HFFc6 (cell line): Measurements from ENCODE around the gene CNDP2. TPM values are rescaled to one million over a fixed set of nuclear protein-coding genes. Genes with fewer than 3 reads are reported as not detected.

Source experiments
- DNase-seq: peaks from one replicate; pipeline ENCODE4 v3.0.0-alpha.2; 2018
- H3K27ac Mint-ChIP-seq: 2 replicates; pipeline ENCODE4 v1.8.0; 2020; ENCODE audit warnings: mild to moderate bottlenecking, mixed read lengths
- H3K27me3 Mint-ChIP-seq: 2 replicates; pipeline ENCODE4 v1.8.0; 2021; ENCODE audit warnings: mild to moderate bottlenecking, moderate library complexity, mixed read lengths; ENCODE audit not compliant: insufficient read depth
- H3K36me3 Mint-ChIP-seq: 2 replicates; pipeline ENCODE4 v1.8.0; 2021; ENCODE audit warnings: low read depth, mixed read lengths
- H3K4me1 Mint-ChIP-seq: 2 replicates; pipeline ENCODE4 v1.8.0; 2020; ENCODE audit warnings: low read depth, mixed read lengths
- H3K4me3 Mint-ChIP-seq: 2 replicates; pipeline ENCODE4 v1.8.0; 2020; ENCODE audit warnings: mild to moderate bottlenecking, moderate library complexity, mixed read lengths
- H3K9me3 Mint-ChIP-seq: 2 replicates; pipeline ENCODE4 v1.8.0; 2020; ENCODE audit warnings: mild to moderate bottlenecking, mixed read lengths
- long read RNA-seq: library from polyadenylated mRNA; unstranded; transcript quantifications from one replicate; pipeline ENCODE4 v2.0.0, GENCODE V29; 2019
- total RNA-seq, 6 experiments: library from RNA; stranded (reverse); fragmentation: NEBNext Ultra II Directional; extraction: Animal tissue kit (Norgen Biotek cat#: 25700); gene quantifications; 2 replicates in 1 of 6; 3 replicates in 5 of 6; pipeline ENCODE4 v1.2.3, GENCODE V29; 2021
- TF ChIP-seq, protein P1 (sequence below): fragments of 200-600 bp; sonication (generic); IDR thresholded peaks from 2 replicates; pipeline ENCODE4 v1.5.0; 2021; ENCODE audit warnings: antibody characterized with exemption, mild to moderate bottlenecking

CNDP2 gene
- total RNA-seq = 10 to 100 TPM; 79.7 to 95.4 (median 85.3) TPM
- long read RNA-seq, full-length matches to known transcripts = 84 of 108 reads
- long read RNA-seq, partial matches to known transcripts = 12 of 108 reads
- long read RNA-seq, other reads (novel, unspliced or antisense) = 12 of 108 reads

GRCh38 chr18:74495581-74496507 is at the start of gene CNDP2:
Gene CNDP2 (plus strand): TSS chr18:74496363. CDS start chr18:74499974, 3,611 bp downstream.
- Mint-ChIP-seq H3K9me3 (peaks cover 5% of the 10 kb centered on the region; the same call in 1 of the 2 replicates), H3K36me3 (peaks cover 10% of the 10 kb centered on the region; the same call in 1 of the 2 replicates), H3K27me3 (peaks cover 14% of the 10 kb centered on the region), H3K27ac (peak within 1 kb of the TSS; percentile 91), H3K4me1 (peaks cover 28% of the 10 kb centered on the region), H3K4me3 (peak within 1 kb of the TSS; percentile 95)
- TF ChIP-seq, protein P1, sequence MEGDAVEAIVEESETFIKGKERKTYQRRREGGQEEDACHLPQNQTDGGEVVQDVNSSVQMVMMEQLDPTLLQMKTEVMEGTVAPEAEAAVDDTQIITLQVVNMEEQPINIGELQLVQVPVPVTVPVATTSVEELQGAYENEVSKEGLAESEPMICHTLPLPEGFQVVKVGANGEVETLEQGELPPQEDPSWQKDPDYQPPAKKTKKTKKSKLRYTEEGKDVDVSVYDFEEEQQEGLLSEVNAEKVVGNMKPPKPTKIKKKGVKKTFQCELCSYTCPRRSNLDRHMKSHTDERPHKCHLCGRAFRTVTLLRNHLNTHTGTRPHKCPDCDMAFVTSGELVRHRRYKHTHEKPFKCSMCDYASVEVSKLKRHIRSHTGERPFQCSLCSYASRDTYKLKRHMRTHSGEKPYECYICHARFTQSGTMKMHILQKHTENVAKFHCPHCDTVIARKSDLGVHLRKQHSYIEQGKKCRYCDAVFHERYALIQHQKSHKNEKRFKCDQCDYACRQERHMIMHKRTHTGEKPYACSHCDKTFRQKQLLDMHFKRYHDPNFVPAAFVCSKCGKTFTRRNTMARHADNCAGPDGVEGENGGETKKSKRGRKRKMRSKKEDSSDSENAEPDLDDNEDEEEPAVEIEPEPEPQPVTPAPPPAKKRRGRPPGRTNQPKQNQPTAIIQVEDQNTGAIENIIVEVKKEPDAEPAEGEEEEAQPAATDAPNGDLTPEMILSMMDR = no peak
- DNase-seq = peak; percentile 99

DNA sequence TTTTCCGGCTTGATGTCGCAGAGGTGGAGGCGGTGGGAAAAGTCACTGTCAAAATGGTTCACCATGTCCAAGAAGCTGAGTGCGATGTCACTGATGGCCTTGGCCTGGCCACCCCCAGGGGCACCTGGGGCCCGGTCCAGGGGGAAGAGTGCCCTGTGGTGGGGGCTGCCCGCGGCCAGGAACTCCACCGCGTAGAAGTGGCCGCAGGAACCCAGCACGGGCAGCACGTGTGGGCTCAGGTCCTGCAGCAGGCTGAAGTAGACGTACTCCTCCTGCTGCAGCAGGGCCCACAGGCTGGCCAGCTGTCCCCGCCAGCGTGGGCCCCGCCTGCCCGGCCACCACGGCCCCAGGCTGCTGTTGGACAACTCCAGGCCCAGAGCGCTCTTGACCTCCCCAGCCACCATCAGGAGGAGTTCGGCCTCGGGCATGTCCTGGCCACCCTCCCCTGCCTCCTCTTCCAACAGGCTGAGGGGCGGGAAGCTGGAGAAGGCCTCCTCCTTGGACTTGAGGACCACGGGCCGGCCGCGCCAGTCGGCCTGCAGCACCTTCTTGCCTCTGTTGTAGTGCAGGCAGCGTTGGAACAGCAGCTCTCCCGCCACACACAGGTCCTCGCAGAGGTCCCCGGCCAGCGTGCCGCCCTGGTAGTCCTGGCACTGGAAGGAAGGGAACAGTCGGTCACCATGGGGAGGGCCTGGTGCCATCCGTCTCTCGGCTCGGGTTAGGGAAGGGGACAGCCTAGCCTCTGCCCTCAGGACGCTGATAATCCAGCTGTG is 49.3 kb upstream of the CNDP2 start:
- no peaks in the 10 kb centered on the region for H3K9me3 Mint-ChIP-seq
- TF ChIP-seq, protein P1 = no peak

GRCh38 chr18:74447404-74448152 is 48.6 kb upstream of the CNDP2 start:
- TF ChIP-seq, protein P1 = no peak
- no peak overlapping the region for H3K4me3 Mint-ChIP-seq
- H3K27ac Mint-ChIP-seq = no peak overlapping the region
- H3K9me3 Mint-ChIP-seq = no peaks in the 10 kb centered on the region
- DNase-seq = no peak
- peaks cover 45% of the 10 kb centered on the region for H3K27me3 Mint-ChIP-seq
- no peaks in the 10 kb centered on the region for H3K36me3 Mint-ChIP-seq
- H3K4me1 Mint-ChIP-seq = no peaks in the 10 kb centered on the region

More for the DNA sequence above, 49.3 kb upstream of the CNDP2 start:
- no peaks in the 10 kb centered on the region for H3K4me1 Mint-ChIP-seq
- H3K36me3 Mint-ChIP-seq = no peaks in the 10 kb centered on the region
- H3K27ac Mint-ChIP-seq = no peak overlapping the region
- peaks cover 45% of the 10 kb centered on the region for H3K27me3 Mint-ChIP-seq
- no peak for DNase-seq
- H3K4me3 Mint-ChIP-seq = no peak overlapping the region

GRCh38 chr18:74450626-74451025 is 45.5 kb upstream of the CNDP2 start:
- DNase-seq = no peak
- Mint-ChIP-seq H3K4me1 (no peaks in the 10 kb centered on the region), H3K36me3 (no peaks in the 10 kb centered on the region), H3K27me3 (peaks cover 40% of the 10 kb centered on the region), H3K27ac (no peak overlapping the region), H3K9me3 (no peaks in the 10 kb centered on the region), H3K4me3 (no peak overlapping the region)
- TF ChIP-seq, protein P1 = no peak

DNA sequence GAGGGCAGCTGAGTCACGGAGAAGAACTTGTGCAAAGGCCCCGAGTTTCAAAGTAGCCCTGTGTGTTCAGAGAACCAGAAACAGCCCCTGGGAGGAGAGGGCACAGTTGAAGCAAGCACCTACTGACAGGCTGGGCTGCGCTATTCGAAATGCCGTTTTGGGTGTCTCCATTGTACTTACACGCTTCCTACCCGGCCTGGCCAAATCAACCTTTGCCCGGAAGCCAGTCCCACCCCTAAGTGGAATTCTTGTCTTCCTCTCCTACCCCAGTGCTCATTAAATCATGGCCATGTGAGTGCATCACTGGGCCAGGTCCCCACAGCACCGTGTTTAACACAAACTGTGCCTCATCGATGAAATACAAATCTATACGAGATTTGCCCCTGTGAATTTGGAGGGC is 45.0 kb upstream of the CNDP2 start:
- Mint-ChIP-seq H3K36me3 (no peaks in the 10 kb centered on the region), H3K4me3 (no peak overlapping the region), H3K27ac (no peak overlapping the region), H3K4me1 (no peaks in the 10 kb centered on the region), H3K27me3 (peaks cover 42% of the 10 kb centered on the region), H3K9me3 (no peaks in the 10 kb centered on the region)
- TF ChIP-seq, protein P1 = no peak
- DNase-seq = no peak
